ENCODE measurements around the gene SEC23B. TPM values are rescaled to one million over a fixed set of nuclear protein-coding genes. Genes with fewer than 3 reads are reported as not detected.

Gene SEC23B
- total RNA-seq, 1 experiment from 2014 or later: 61.3 TPM

DNA sequence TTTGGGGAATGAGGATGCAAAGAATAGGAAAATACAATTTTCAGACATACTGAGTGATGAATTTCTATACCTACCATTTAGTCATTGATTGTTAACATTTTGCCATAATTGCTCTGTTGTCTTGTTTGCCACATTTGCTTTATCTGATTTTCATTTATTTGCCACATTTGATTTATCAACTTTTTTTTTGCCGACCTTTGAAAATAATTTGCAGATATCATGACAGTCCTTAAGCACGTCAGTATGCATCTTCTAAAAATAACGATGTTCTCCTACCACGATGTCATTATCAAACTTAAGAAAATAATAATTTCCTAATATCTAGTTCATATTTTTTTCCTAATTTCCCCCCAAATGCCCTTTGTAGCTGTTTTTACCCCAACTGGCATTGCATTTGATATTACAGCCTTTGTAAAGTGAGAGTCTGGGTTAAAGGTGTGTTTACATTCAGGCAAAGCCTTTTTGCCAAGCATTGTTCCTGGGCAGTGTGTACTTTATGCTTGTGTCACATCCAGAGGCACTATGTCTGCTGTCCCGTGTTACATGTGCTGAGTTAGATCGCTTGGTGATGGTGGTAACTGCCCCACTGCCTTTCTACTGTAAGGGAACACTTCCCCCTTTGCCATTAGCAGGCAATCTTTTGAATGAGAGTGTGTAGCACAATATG is 26.4 kb downstream of the SEC23B start:
- no TSS peak for BruUV-seq (replicated peaks)
- in situ Hi-C loops (cut with HindIII; ENCODE audit: low pct_unique_long_range_greater_than_20kb, low sequenced_read_pairs) (no loop called here), intact Hi-C loops (cut with micrococcal nuclease; ENCODE audit: unreplicated experiment) (no loop called here)
- no peaks in the 10 kb centered on the region for H3K4me1 ChIP-seq (ENCODE audit: control insufficient read depth, insufficient read depth, low read length)
- no peak overlapping the region for H3K27ac ChIP-seq (ENCODE audit: low read length)
- no peaks in the 10 kb centered on the region for H3K9me3 ChIP-seq (ENCODE audit: control insufficient read depth, insufficient read depth, low read depth, low read length)
- ChIA-PET CTCF (interaction anchor here (0.6 kb wide), 1 partner anchor 34 kb away, joined by 5 read pairs; no protein-coding TSS in a partner anchor), POLR2A (interaction anchor here (0.6 kb wide), 1 partner anchor 10 kb away, joined by 4 read pairs; no protein-coding TSS in a partner anchor)
- no peak overlapping the region for H3K4me3 ChIP-seq (ENCODE audit: low read depth in 2 of 2, low read length in 2 of 2)
- H3K27me3 ChIP-seq (ENCODE audit: control insufficient read depth, insufficient read depth, low read length): no peaks in the 10 kb centered on the region
- DNase-seq (ENCODE audit: low read depth, low spot score) (no peak), ATAC-seq (no peak)
- H3K36me3 ChIP-seq (ENCODE audit: control insufficient read depth, insufficient read depth, low read length): peaks cover 28% of the 10 kb centered on the region
- TF ChIP-seq, protein P1, sequence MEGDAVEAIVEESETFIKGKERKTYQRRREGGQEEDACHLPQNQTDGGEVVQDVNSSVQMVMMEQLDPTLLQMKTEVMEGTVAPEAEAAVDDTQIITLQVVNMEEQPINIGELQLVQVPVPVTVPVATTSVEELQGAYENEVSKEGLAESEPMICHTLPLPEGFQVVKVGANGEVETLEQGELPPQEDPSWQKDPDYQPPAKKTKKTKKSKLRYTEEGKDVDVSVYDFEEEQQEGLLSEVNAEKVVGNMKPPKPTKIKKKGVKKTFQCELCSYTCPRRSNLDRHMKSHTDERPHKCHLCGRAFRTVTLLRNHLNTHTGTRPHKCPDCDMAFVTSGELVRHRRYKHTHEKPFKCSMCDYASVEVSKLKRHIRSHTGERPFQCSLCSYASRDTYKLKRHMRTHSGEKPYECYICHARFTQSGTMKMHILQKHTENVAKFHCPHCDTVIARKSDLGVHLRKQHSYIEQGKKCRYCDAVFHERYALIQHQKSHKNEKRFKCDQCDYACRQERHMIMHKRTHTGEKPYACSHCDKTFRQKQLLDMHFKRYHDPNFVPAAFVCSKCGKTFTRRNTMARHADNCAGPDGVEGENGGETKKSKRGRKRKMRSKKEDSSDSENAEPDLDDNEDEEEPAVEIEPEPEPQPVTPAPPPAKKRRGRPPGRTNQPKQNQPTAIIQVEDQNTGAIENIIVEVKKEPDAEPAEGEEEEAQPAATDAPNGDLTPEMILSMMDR (IDR thresholded peaks at IDR 0.05): no peak
- TF ChIP-seq POLR2AphosphoS5 (IDR thresholded peaks at IDR 0.05; ENCODE audit: low read depth, low read length): no peak
- no peak for TF ChIP-seq SIN3A (IDR thresholded peaks at IDR 0.05; ENCODE audit: borderline replicate concordance, insufficient read depth, low read depth, low read length)

GRCh38 chr20:18537651-18538050 is 29.9 kb downstream of the SEC23B start:
- DNase-seq (ENCODE audit: low read depth, low spot score) (no peak), ATAC-seq (no peak)
- H3K9me3 ChIP-seq (ENCODE audit: control insufficient read depth, insufficient read depth, low read depth, low read length): no peaks in the 10 kb centered on the region
- H3K27me3 ChIP-seq (ENCODE audit: control insufficient read depth, insufficient read depth, low read length): no peaks in the 10 kb centered on the region
- no peaks in the 10 kb centered on the region for H3K4me1 ChIP-seq (ENCODE audit: control insufficient read depth, insufficient read depth, low read length)
- in situ Hi-C loops (cut with HindIII; ENCODE audit: low pct_unique_long_range_greater_than_20kb, low sequenced_read_pairs): no loop called here
- H3K27ac ChIP-seq (ENCODE audit: low read length): no peak overlapping the region
- POLR2A ChIA-PET: no interaction called here
- peaks cover 16% of the 10 kb centered on the region for H3K36me3 ChIP-seq (ENCODE audit: control insufficient read depth, insufficient read depth, low read length)
- H3K4me3 ChIP-seq (ENCODE audit: low read depth in 2 of 2, low read length in 2 of 2): no peak overlapping the region
- CTCF ChIA-PET: no interaction called here
- BruUV-seq (replicated peaks): no TSS peak
- intact Hi-C loops (cut with micrococcal nuclease; ENCODE audit: unreplicated experiment): no loop called here
- TF ChIP-seq, protein P1 (IDR thresholded peaks at IDR 0.05): no peak
- TF ChIP-seq SIN3A (IDR thresholded peaks at IDR 0.05; ENCODE audit: borderline replicate concordance, insufficient read depth, low read depth, low read length) (no peak), TCF7L2 (IDR thresholded peaks at IDR 0.05; ENCODE audit: low read depth, low read length) (no peak), POLR2AphosphoS5 (IDR thresholded peaks at IDR 0.05; ENCODE audit: low read depth, low read length) (no peak), REST (IDR thresholded peaks at IDR 0.05; ENCODE audit: insufficient read depth in 1 of 2, low read depth in 2 of 2, low read length in 1 of 2) (no peak)
